ENCODE data around the gene SH2D4B.

The SH2D4B gene

GRCh38 chr10:80690434-80690833 is 152.7 kb downstream of the SH2D4B start:
- DNase-seq (ENCODE audit: low spot score) = no peak

GRCh38 chr10:80691441-80691840 is 153.7 kb downstream of the SH2D4B start:
- no peak for DNase-seq (ENCODE audit: low spot score)

DNA sequence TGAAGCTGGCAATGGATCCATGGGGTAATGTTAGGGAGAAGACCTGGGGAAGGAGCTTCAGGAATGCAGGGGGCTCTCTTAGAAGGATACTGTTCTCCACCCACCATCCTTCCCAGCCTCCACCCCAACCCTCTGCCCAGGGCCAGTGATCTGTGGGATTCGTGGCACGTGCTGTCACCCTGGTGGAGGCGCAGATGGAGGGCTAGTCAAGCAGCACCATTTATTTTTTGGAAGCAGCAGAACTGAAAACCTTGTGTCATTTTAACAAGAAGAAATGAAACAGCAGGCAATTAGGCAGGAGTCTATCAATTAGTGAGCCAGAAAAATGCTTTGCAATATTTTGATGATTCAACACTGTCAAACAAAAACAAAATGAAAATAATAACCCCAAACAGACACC is 155.9 kb downstream of the SH2D4B start:
- no peak for DNase-seq (ENCODE audit: low spot score)

DNA sequence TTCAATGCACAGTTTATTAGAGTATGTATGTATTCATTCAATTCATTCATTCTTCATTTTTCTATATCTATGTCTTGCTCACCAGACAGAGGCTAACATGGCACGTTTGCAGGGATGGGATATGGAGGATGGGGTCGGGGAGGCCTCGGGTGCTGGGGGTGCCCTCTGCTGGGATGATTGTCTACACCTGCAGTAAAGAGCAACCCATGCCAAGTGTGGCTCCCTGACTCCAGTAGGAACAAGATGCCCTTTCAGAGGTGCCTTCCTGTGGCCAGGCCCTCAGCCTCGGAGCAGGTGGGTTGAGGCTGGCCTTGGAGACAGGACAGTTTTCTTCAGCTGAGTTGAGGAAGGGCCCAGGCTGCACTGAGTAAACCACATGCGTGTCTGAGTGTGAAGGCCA is 157.2 kb downstream of the SH2D4B start:
- no peak for DNase-seq (ENCODE audit: low spot score)

Measured in pons (tissue), 1 donor.